GM18909 (cell line): ENCODE measurements around the gene CASS4.

Experiments used
- ATAC-seq: cut with Tn5 transposase; IDR thresholded peaks from one replicate; pipeline ENCODE4 v1.9.1; 2021; ENCODE audit warnings: mild to moderate bottlenecking; ENCODE audit not compliant: unreplicated experiment, poor library complexity

CASS4 gene

GRCh38 chr20:56420940-56421688, 9.1 kb downstream of the CASS4 start:
- no peak for ATAC-seq

- ATAC-seq, result no peak
These were observed 10.2 kb downstream of the CASS4 start for GRCh38 chr20:56422076-56422823.

GRCh38 chr20:56422824-56423189, 10.7 kb downstream of the CASS4 start:
- ATAC-seq, result no peak

GRCh38 chr20:56423211-56423610, 11.2 kb downstream of the CASS4 start:
- no peak for ATAC-seq

GRCh38 chr20:56423886-56424285, 11.8 kb downstream of the CASS4 start:
- ATAC-seq, result no peak

GRCh38 chr20:56424931-56425330, 12.9 kb downstream of the CASS4 start:
- no peak for ATAC-seq

- no peak for ATAC-seq
These were observed 14.0 kb downstream of the CASS4 start for GRCh38 chr20:56426026-56426425.

GRCh38 chr20:56426926-56427325, 14.9 kb downstream of the CASS4 start:
- ATAC-seq, result no peak

- ATAC-seq, result no peak
These were observed 15.7 kb downstream of the CASS4 start for GRCh38 chr20:56427797-56428196.

- no peak for ATAC-seq
These were observed 16.4 kb downstream of the CASS4 start for GRCh38 chr20:56428410-56428809.

GRCh38 chr20:56428881-56429280, 16.8 kb downstream of the CASS4 start:
- no peak for ATAC-seq

- ATAC-seq, result no peak
These were observed 17.4 kb downstream of the CASS4 start for GRCh38 chr20:56429502-56429901.

GRCh38 chr20:56429941-56430340, 17.9 kb downstream of the CASS4 start:
- ATAC-seq, result no peak

GRCh38 chr20:56430461-56430860, 18.4 kb downstream of the CASS4 start:
- no peak for ATAC-seq

GRCh38 chr20:56430957-56431356, 18.9 kb downstream of the CASS4 start:
- ATAC-seq, result no peak

GRCh38 chr20:56431471-56431870, 19.4 kb downstream of the CASS4 start:
- ATAC-seq, result no peak

GRCh38 chr20:56433221-56433879, 21.3 kb downstream of the CASS4 start:
- ATAC-seq, result no peak

GRCh38 chr20:56433880-56434255, 21.8 kb downstream of the CASS4 start:
- ATAC-seq, result no peak

GRCh38 chr20:56437196-56437960, 25.3 kb downstream of the CASS4 start:
- ATAC-seq, result no peak

- ATAC-seq, result no peak
These were observed 26.2 kb downstream of the CASS4 start for GRCh38 chr20:56438284-56438683.
